GM08714 (cell line): ENCODE results near the gene PSMD13.

Experiments
- H3K4me3 ChIP-seq: fragments of 200-500 bp; sonication (Bioruptor generic); 2 replicates; pipeline ENCODE4 v1.5.1; 2014; ENCODE audit warnings: mild to moderate bottlenecking, low read length, inconsistent platforms
- ZNF274 ChIP-seq: IDR thresholded peaks from 2 replicates; pipeline ENCODE4 v1.6.1; 2012; ENCODE audit warnings: mild to moderate bottlenecking, low read depth, low read length

Gene PSMD13

DNA sequence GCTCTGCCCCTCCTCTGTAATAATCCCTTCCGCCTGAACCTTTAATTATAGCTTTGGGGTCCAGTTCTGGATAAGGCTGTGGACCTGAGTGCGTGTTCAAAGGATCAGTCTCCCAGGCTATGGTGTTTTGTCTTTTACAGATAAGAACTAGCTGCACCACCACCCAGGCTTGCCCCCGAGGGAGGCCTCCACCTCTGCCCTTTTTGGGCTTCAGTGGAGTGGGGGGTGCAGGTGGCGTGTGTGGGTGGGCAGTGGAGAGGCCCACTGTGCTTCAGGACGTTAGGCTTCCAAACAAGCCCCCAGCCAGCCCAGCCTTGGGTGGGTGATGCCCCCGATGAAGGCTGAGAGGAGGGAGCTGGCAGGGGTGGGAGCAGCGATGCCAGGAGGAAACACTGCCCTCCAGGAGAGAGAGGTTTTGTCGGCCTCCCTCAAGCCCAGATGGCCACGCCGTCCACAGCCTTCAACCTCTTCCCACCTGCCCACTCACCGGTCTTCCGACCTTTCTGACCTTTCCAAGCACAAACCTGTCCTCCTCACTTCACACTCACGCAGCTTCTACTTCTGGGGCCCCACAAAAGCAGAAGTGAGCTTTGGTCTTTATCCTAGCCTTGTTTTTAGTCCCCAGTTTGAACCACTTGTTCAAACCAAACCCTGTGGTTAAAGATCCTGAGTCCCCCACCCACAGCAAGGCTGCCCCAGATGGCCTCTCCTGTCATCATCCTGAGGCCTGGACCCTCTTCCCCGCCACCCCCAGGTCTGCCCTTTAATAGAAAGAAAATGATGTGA is 20.4 kb downstream of the PSMD13 start:
- no peak for TF ChIP-seq ZNF274
- no peak overlapping the region for H3K4me3 ChIP-seq

DNA sequence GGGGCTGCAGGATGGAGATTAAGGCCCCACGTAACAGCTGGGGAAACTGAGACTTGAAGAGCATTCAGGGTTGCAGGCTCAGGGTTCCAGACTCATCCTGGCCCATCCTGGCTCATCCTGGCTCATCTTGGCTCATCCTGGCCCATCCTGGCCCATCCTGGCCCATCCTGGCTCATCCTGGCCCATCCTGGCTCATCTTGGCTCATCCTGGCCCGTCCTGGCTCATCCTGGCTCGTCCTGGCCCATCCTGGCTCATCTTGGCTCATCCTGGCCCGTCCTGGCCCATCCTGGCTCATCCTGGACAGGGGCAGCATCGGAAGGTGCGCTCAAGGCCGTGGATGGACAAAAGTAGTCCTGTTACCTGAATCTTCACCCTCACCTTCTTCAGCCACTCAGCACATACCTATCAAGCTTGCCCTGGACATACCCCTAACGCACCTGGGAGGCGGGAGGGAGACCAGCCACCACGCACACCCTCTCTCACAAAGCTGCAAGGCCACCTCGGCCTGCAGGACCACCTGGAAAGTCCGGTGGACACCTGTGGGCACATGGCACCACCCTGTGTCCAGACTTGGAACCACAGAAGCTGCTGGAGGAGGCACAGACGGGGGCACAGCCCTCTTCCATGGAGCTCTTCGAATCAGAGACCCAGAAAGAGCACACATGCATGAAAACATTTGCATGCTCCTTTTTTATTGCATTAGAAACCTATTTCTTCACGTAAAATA is 21.2 kb downstream of the PSMD13 start:
- TF ChIP-seq ZNF274, result no peak

DNA sequence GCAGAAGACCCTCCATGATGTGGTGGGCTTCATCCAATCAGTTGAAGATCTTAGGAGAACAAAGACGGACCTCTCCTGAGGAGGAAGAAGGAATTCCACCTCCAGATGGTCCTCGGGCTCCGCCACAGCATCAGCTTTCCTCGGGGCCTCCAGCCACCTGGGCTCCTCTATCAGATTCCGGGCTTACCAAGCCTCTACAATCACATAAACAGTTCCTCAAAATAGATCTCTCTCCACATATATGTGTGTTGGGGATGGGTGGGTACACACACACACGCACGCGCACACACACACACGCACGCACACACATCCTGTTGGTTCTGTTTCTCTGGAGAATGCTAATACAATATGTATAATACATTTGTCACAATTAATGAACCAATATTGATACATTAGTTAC is 22.6 kb downstream of the PSMD13 start:
- no peak overlapping the region for H3K4me3 ChIP-seq
- no peak for TF ChIP-seq ZNF274

More for the DNA sequence above, 21.2 kb downstream of the PSMD13 start:
- no peak overlapping the region for H3K4me3 ChIP-seq

DNA sequence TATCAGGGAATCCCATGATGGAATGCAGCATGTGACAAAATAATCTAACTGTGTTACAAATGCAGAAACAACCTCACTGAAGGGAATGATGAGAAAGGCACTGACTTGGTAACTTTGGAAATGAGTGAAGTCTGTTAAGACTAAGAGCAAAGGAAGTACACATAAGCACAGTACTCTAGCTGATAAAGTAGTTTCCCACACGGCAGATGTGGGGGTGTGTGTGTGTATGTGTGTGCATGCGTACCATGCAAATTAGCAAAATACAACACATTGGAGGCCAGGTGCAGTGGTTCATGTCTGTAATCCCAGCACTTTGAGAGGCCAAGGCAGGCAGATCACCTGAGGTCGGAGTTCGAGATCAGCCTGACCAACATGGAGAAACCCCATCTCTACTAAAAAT is 24.8 kb downstream of the PSMD13 start:
- no peak overlapping the region for H3K4me3 ChIP-seq
- TF ChIP-seq ZNF274, result no peak

DNA sequence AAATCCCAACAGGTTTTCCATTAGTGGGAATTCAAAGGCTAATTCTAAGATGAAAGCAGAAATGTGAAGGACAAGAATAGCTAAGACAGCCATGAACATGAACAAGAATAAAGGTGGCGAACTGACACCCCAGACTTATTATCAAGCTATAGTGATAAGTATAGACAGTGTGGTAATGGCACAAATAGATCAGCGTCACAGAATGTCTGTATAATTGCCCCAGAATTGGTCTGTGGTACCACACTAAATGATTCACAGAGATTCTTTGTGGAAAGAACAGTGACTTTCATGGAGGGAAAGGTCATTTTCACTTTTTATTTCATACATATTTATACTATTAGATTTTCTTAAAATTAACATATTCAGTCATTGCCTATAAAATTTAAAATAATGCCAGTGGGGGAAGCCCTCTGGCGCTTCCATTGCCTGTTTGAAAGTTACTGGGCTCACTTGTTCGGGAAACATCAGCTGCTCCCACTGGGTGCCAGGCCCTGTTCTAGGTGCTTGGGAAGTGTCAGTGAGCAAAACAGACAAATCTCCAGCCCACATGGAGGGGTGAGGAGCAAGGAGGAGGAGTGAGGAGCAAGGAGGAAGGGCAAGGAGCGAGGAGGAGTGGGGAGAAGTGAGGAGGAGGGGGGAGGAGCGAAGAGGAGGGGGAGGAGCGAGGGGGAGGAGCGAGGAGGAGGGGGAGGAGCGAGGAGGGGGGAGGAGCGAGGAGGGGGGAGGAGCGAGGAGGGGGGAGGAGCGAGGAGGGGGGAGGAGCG is 30.1 kb downstream of the PSMD13 start:
- no peak for TF ChIP-seq ZNF274
- H3K4me3 ChIP-seq, result no peak overlapping the region

DNA sequence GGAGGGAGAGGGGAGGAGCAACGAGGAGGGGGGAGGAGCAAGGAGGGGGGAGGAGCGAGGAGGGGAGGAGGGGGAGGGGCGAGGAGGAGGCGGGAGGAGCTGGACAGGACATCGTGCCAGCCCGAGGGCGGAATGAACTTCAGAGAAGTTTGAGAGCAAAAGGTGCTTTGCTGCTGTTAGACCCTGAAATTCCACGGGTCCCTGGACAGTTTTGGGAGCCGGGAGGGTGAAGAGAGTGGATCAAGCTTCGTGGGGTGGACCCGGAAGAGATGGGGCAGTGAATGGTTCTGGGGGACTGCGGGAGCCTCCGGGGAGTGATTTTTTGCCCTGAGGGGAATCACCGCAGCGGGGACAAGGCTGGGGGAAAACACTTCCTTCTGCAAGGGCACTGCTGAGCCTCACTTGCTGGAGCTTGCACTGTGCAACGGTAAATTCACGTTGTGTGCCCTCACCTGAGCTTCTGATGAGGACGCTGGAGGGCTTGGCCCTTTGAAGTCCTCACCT is 30.8 kb downstream of the PSMD13 start:
- TF ChIP-seq ZNF274, result no peak
- peak overlapping the region; percentile 68; the same call in 1 of the 2 replicates for H3K4me3 ChIP-seq

DNA sequence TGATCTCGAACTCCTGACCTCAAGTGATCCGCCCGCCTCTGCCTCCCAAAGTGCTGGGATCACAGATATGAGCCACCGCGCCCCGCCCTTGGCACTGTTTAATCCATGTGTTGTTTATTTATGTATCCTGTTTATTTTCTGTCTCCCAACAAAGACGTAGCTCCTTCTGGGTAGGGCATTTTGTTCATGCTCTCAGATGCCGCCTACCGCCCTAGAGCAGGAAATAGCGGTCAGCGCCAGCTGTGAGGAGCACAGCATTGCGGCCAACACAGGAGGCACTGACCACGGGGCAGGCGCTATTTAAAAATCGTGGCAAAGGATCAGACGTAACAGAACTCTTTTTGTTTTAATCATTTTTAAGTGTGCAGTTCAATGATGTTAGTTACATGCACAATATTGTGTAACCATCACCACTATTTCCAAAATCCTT is 32.0 kb downstream of the PSMD13 start:
- peak overlapping the region; percentile 68; the same call in 1 of the 2 replicates for H3K4me3 ChIP-seq

DNA sequence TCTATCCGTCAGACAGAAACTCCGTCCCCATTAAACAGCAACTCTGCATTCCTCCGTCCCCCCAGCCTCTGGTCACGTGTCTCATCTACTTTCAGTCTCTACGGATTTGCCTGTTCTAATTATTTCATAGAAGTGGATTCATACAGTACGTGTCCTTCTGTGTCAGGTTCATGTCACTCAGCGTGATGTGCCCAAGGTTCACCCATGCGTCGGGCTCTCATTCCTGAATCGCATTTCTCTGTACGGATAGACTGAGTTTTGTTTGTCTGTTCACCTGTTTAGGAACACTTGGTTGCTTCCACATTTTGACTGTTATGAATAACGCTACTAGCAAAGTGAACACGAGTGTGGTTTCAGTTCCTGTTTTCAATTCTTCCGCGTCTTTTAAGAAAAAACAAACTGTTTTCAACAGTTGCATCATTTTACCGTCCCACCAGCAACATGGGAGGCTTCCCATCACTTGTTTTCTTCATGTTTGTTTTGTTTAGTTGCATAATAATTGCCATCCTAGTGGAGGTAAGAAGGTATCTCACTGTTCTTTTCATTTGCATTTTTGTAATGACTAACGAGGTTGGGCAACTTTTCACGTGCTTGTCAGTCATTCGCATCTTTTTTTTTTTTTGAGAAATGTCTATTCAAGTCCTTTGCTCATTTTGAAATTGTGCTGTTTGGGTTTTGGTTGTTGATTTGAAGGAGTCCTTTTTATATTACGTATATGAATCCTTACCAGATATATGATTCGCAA is 32.5 kb downstream of the PSMD13 start:
- no peak for TF ChIP-seq ZNF274
- peak overlapping the region; percentile 68; the same call in 1 of the 2 replicates for H3K4me3 ChIP-seq

DNA sequence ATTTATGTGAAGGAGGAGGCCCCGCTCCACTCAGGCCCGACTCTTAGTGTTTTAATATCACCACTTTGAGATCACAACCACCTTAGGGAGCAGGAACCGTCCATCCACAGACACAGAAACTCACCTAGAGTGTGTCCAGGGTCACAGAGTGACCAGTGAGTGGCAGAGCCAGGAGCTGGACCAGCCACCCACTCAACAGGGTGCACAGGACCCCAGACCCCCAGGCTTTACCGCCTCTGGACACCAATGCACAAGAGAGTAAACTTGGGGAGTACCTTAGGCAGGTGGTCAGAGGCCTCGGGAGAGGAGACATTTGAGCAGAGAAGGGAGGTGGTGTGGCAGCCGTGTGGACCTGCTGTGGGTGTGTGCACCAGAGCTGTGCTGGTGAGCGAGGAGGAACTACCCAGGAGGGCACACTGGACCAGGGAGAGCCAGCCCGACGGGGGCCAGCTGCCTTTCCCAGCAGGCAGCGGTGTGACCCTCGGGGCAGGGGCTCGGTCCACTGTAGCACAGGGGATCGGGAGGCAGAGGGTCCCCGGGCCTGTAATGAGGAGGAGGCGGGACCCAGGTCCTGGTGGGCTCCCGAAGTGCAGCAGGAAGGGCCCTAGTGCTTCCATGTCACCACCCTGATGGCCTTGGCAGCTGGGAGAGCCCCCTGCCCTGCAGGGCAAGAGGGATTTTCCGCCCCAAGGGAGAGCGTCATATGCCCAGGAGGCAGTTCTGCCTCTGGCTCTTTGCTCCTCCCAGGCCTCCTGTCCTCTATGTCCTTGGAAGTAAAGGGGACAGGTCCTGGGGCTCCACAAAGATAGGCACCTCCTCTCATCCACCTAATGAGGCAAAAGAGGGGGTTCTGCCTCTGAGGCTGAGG is 33.9 kb downstream of the PSMD13 start:
- no peak for TF ChIP-seq ZNF274
- no peak overlapping the region for H3K4me3 ChIP-seq

DNA sequence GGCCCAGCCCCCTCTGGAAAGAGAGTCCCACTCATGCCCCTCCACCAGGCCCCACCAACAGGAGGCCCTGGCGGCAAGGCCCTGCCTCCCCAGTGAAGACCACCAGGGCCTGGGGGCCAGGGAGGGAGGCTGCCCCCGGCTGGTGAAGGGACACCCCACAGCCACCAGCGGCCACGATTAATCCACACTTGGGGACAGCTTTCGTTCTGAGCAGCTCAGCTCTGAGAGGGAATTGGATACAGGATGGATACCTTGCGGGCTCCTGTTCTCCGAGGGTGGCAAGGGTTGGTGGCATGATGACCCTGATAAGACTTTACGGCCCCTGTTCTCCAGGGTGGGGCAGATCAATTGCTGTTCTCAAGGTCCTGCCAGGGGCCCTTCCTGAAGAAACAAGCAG is 34.5 kb downstream of the PSMD13 start:
- no peak overlapping the region for H3K4me3 ChIP-seq
- TF ChIP-seq ZNF274, result no peak

DNA sequence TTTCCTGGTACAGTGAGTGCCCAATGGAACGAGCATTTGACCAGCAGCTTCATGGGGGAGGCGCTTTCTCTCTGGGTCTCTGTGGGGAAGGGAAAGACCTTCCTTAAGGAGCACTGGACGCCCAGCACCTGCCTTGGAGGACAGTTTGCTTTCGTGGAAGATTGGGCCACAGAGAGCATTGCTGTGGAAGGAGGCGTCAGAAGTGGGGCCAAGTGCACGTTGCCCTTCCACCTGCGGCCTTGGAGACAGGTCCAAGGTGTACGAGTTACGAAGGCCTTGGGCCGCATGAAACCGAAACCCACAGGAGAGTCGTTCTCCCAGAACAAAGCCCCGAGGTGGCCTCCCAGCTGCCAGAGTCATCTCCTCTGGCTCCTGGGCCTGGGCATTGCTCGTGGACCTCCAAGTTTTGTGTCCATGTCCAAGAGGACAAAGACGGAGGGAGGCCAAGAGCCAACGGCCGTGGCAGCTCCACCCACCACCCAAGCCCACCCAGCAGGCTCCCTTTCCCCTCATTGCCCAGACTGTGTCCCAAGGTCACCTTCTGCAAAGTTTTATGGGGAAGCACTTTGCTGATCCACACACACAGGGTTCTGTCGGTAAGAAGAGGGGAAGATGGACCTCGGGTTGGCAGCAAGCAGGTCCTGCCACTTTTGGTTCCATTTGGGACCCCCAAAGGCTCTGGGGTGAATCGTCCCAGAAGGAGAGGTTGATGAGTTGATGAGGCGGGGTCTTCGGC is 35.6 kb downstream of the PSMD13 start:
- H3K4me3 ChIP-seq, result no peak overlapping the region
- TF ChIP-seq ZNF274, result no peak

DNA sequence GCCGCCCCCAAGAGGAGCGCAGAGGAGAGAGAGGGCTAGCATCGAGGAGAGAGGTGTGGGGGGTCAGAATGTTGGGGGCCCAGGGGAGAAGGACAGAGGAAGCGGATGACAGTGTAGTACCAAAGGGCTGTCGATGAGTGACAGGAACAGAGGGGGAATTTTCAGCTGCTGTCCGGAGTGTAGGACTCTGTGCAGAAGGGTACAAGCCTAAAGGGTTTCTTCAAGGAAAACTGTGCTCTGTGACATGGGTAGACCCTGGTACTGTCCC is 36.1 kb downstream of the PSMD13 start:
- no peak for TF ChIP-seq ZNF274
- no peak overlapping the region for H3K4me3 ChIP-seq

DNA sequence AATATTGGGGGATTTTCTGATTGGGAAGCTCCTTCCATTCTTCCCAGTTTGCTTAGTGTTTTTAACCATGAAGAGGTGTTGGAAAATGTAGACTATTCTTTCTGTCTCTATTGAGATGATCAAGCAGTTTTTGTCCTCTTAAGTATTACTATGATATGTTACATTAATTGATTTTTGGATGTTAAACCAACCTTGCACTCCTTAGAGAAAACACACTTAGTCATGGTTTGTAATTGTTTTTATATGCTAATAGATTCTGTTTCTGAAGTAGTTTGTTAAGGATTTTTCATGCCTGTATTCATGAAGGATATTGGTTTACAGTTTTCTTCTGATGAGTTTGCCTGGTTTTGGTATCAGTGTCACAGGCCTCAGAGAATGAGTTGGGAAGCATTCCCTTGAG is 39.4 kb downstream of the PSMD13 start:
- no peak overlapping the region for H3K4me3 ChIP-seq
- TF ChIP-seq ZNF274, result no peak
